NCI-H2227 treated with DMSO at 0.1 percent for 48 hours (cell line): Measurements from ENCODE around the gene MOB3C.
"Not testable (repeated sequence)": the region's sequence is repeated elsewhere in the genome, so short reads cannot be mapped to it uniquely, and the experiment has no call there.

ENCODE experiments used
- DNase-seq: peaks from one replicate; lab custom pipeline; 2025; lab: John Stamatoyannopoulos, UW

Gene MOB3C

DNA sequence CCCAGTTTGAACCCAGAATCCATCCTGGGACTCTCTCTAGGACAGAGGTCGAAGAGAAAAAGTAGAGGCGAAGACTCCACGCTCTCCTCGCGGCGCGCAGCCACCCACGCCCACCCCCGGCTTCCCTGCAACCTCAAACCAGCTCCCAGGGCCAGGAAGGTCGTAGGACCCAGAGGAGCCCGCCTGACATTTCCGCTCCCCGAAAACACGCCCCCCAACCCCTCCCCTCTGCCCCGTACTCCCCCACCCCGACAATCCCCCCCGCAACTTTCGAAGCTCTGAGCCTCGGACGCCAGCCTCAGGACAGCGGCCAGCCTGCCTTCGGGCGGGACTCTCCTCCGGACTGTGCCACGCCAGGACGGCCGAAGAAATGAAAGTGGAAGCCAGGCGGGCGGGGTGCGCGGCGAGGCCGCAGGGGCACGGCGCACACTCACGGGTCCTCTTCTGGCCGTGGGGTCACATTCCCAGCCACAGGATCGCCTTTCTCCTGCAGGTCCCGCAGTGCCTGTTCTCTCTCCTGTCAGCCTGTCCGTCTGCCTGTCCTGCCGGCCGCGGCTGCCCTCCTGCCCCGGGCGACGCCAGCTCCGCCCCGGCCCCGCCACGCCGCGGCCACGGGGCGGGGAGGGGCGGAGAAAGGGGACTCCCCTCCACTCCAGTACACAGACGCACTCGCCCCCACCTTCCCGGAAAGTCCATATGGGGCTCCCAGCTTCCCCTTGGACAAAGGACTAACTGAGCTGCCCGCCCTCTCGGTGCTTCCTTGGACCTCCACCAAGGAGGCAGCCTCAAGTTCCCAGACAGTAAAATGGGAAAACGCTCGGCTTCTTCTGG, at the start of gene MOB3C:
MOB3C (minus strand) TSS at position 535 of the 831 bp plus-strand sequence. CDS start 3,490 bp downstream, outside the sequence.
- DNase-seq: no peak

GRCh38 chr1:46665983-46666382, 49.4 kb upstream of the MOB3C start:
- no peak for DNase-seq

DNA sequence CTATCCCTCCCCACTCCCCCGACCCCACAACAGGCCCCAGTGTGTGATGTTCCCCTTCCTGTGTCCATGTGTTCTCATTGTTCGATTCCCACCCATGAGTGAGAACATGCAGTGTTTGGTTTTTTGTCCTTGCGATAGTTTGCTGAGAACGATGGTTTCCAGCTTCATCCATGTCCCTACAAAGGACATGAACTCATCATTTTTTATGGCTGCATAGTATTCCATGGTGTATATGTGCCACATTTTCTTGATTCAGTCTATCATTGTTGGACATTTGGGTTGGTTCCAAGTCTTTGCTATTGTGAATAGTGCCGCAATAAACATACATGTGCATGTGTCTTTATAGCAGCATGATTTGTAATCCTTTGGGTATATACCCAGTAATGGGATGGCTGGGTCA, 46.3 kb upstream of the MOB3C start:
- not testable (repeated sequence) for DNase-seq

DNA sequence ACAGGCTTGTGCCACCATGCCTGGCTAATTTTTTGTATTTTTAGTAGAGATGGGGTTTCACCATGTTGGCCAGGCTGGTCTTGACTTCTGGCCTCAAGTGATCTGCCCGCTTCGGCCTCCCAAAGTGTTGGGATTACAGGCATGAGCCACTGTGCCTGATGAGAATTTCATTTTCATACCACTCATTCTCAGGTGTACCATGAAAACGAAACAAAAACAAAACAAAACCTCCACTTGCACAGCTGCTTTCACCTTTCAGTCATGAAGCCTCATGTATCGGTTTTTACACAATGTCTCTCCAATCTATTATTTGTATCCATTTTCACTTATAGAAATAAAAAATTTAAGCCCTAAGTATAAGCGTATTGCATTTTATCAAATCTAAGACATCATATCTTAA, 43.5 kb upstream of the MOB3C start:
- DNase-seq: not testable (repeated sequence)

GRCh38 chr1:46659307-46659870, 42.8 kb upstream of the MOB3C start:
- no peak for DNase-seq

- DNase-seq: no peak
These were observed 41.2 kb upstream of the MOB3C start for GRCh38 chr1:46657775-46658174.

DNA sequence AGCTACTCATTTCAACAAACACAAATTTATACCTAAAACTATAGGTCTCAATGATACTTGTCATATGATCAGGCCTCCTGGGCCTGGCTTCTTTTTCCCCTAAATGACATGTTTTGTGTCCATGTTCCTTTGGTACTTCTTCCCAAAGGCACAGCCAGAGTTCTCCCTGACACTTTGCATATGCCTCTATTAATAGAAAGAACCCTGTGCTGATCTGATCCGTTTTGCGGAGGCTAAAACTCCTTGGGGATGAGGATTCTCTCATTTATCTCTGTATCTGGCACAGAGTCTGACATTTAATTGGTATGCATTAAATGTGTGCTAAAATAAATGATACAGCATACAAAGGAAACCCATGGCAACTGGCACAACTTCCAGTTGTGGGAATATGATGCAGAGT, 40.0 kb upstream of the MOB3C start:
- DNase-seq: no peak

DNA sequence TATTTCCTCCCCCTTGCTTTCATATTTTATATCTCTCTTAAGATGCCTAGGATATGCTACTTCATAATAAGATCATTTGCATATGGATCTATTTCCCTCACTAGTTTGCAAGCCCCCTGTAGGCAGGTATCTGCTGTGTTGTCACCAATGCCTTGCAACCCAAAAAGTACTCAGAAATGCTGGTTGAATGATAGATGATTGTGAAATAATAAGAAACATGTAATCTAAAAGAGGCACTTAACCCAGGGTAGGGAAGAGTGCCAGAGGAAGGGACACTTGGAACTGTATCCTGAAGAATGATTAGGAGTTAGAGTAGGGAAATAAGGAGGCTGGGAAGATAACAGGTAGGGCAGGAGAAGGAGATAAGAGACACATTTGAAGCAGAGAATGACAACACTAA, 39.2 kb upstream of the MOB3C start:
- no peak for DNase-seq

DNA sequence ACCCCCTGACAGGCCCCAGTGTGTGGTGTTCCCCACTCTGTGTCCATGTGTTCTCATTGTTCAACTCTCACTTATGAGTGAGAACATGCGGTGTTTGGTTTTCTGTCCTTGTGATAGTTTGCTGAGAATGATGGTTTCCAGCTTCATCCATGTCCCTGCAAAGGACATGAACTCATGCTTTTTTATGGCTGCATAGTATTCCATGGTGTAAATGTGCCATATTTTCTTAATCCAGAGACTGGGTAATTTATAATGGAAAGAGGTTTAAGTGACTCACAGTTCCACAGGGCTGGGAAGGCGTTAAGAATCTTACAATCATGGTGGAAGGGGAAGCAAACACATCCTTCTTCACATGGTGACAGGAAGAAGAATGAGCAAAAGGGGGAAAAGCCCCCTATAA, 38.1 kb upstream of the MOB3C start:
- not testable (repeated sequence) for DNase-seq

- no peak for DNase-seq
These were observed 37.4 kb upstream of the MOB3C start for GRCh38 chr1:46654012-46654411.

GRCh38 chr1:46653405-46653958, 36.9 kb upstream of the MOB3C start:
- DNase-seq: no peak

DNA sequence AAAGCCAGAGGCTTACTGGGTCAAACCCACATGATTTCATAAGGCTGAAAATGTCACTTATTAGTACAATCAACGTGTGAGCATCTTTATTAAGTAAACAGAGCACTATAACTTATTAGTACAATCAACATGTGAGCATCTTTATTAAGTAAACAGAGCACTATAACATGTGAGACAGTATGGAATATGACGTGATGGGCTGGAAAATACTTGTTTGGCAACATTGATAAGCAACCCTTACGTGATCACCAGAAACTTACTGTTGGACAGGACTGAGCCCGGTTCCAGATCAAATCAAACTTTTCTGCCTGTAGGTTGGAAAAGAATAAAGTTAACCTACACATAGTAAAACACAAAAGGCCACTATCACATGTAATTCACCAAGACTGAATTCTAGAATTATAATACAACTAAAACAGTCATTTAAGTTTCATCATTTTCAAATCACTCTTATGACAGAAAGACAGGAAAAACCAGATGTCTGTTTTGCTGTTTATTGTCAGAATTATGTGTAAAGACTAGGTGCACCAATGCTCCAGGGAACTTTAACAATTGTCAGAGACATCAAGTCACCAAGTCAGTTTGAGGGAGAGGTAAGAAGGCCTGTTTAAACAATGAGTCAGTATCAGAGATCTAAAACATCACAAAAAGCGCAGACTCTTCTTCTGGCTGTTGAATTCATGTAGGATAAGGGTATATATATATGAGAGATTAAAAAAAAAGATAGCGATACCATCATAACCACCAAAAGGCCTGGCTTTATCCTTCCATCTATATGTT, 35.9 kb upstream of the MOB3C start:
- no peak for DNase-seq

DNA sequence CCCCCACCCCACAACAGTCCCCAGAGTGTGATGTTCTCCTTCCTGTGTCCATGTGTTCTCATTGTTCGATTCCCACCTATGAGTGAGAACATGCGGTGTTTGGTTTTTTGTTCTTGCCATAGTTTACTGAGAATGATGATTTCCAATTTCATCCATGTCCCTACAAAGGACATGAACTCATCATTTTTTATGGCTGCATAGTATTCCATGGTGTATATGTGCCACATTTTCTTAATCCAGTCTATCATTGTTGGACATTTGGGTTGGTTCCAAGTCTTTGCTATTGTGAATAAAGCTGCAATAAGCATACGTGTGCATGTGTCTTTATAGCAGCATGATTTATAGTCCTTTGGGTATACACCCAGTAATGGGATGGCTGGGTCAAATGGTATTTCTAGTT, 34.5 kb upstream of the MOB3C start:
- DNase-seq: not testable (repeated sequence)

GRCh38 chr1:46650491-46650890, 33.9 kb upstream of the MOB3C start:
- DNase-seq: no peak

- no peak for DNase-seq
These were observed 33.2 kb upstream of the MOB3C start for GRCh38 chr1:46649764-46650163.

- DNase-seq: no peak
These were observed 31.0 kb upstream of the MOB3C start for GRCh38 chr1:46647611-46648010.

DNA sequence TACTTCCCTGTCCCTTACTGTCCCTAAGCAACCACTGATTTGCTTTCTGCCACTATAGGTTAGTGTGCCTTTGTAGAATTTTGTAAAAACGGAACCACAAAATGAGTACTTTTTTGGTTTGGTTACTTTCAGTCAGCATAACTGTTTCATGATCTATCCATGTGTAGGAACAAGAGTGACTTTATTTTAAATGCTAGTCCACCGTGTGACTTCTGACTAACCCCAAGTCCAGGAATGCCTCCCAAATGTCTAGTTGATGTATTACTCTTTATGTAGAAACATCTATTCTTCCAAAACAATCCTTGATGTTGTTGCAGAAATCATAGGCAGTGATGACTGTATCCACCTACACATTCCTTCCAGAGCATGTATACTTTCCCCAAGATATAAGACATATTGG, 30.2 kb upstream of the MOB3C start:
- no peak for DNase-seq

- DNase-seq: no peak
These were observed 29.7 kb upstream of the MOB3C start for GRCh38 chr1:46646331-46646730.

GRCh38 chr1:46645815-46646214, 29.2 kb upstream of the MOB3C start:
- DNase-seq: no peak

GRCh38 chr1:46643368-46643775, 26.8 kb upstream of the MOB3C start:
- DNase-seq: peak; percentile 76

DNA sequence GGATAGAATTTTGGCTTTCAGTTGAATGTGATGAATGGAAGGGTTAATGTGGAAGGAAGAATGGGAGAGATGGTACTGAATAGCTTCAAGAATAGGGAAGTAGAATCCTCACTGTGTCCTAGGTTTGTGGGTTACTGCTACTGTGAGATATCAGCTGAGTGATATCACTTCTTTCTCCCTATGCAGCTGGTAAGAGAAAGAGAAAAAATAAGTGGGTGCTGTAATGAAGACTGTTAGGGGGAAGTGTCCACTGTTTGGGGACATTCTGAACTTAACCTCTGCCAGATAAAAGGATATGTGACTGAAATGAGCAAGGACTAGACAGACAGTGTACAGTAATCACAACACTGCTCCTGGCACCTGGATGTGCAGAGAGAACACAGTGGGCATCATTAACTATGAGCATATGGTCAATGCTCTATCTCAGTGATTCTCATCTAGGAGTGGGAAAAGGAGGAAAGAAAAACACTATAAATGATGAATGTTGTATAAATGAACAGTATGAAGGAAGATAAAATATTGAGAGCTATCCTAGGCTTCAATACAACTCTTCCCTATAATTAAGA, 25.6 kb upstream of the MOB3C start:
- DNase-seq: no peak

GRCh38 chr1:46639547-46639946, 22.9 kb upstream of the MOB3C start:
- DNase-seq: no peak
